IMR-90 (cell line): ENCODE data around the gene NLGN4X. TPM values are rescaled to one million over a fixed set of nuclear protein-coding genes. Genes with fewer than 3 reads are reported as not detected.

Experiments
- ATAC-seq: fragments of 200-7000 bp; cut with Tn5 transposase; 2 replicates; pipeline ENCODE4 v1.9.1; 2020; ENCODE audit warnings: low read depth, mild to moderate bottlenecking, moderate library complexity
- BruUV-seq: library from RNA; stranded (reverse); fragments of 400-500 nt; replicated peaks from 2 replicates; lab custom pipeline; 2021; lab: Mats Ljungman, UMichigan
- CTCF ChIA-PET: fragments of 300-600 bp; formaldehyde crosslinking; extraction: SDS; loops from one replicate; lab custom pipeline; 2021; ENCODE audit warnings: antibody characterized with exemption; lab: Yijun Ruan, JAX
- POLR2A ChIA-PET: fragments of 300-600 bp; sonication (Branson Sonifier 250); formaldehyde crosslinking; loops from one replicate; lab custom pipeline; 2022; ENCODE audit warnings: antibody characterized with exemption; ENCODE audit not compliant: unreplicated experiment; lab: Charles Lee
- DNase-seq: peaks from one replicate; pipeline ENCODE4 v3.0.0; 2013
- H2AFZ ChIP-seq: replicated peaks from 2 replicates; pipeline ENCODE3; 2013; ENCODE audit warnings: low read length, mild to moderate bottlenecking; ENCODE audit not compliant: poor library complexity
- H2AK5ac ChIP-seq: 2 replicates; pipeline ENCODE4 v1.6.1; 2013; ENCODE audit warnings: low read depth, low read length, inconsistent platforms
- H2AK9ac ChIP-seq: replicated peaks from 2 replicates; pipeline ENCODE3; 2013; ENCODE audit warnings: mild to moderate bottlenecking, low read depth, low read length, moderate library complexity; ENCODE audit not compliant: poor library complexity
- H2BK120ac ChIP-seq: 2 replicates; pipeline ENCODE4 v1.6.1; 2013; ENCODE audit warnings: low read depth, low read length, inconsistent platforms
- H2BK15ac ChIP-seq: 3 replicates; pipeline ENCODE4 v1.6.1; 2013; ENCODE audit warnings: low read depth, low read length, inconsistent platforms
- H2BK20ac ChIP-seq: 2 replicates; pipeline ENCODE4 v1.6.1; 2013; ENCODE audit warnings: low read depth, mild to moderate bottlenecking, inconsistent platforms, low read length, moderate library complexity
- H2BK5ac ChIP-seq: 2 replicates; pipeline ENCODE4 v1.6.1; 2013; ENCODE audit warnings: mild to moderate bottlenecking, low read depth, low read length, inconsistent platforms; ENCODE audit not compliant: poor library complexity, severe bottlenecking
- H3K14ac ChIP-seq: replicated peaks from 2 replicates; pipeline ENCODE4 v1.6.1; 2013; ENCODE audit warnings: low read depth, low read length, inconsistent platforms
- H3K18ac ChIP-seq: 2 replicates; pipeline ENCODE4 v1.6.1; 2013; ENCODE audit warnings: low read depth, low read length, control low read depth
- H3K23ac ChIP-seq: 2 replicates; pipeline ENCODE4 v1.6.1; 2013; ENCODE audit warnings: low read depth, low read length, inconsistent platforms
- H3K27ac ChIP-seq: 2 replicates; pipeline ENCODE4 v1.5.1; 2013; ENCODE audit warnings: mild to moderate bottlenecking, control low read depth, low read length; ENCODE audit not compliant: insufficient read depth
- H3K27me3 ChIP-seq: 2 replicates; pipeline ENCODE4 v1.6.1; 2013; ENCODE audit warnings: low read length; ENCODE audit not compliant: control insufficient read depth, insufficient read depth
- H3K36me3 ChIP-seq: 2 replicates; pipeline ENCODE4 v1.6.1; 2013; ENCODE audit warnings: low read length, mixed read lengths; ENCODE audit not compliant: control insufficient read depth, insufficient read depth
- H3K4ac ChIP-seq: 2 replicates; pipeline ENCODE4 v1.6.1; 2013; ENCODE audit warnings: low read depth, low read length, inconsistent platforms
- H3K4me1 ChIP-seq: 2 replicates; pipeline ENCODE4 v1.6.1; 2013; ENCODE audit warnings: low read length, mixed read lengths; ENCODE audit not compliant: control insufficient read depth, insufficient read depth
- H3K4me2 ChIP-seq: 2 replicates; pipeline ENCODE4 v1.6.1; 2013; ENCODE audit warnings: low read depth, mild to moderate bottlenecking, control low read depth, low read length, moderate library complexity
- H3K4me3 ChIP-seq: 2 replicates; pipeline ENCODE4 v1.5.1; 2013; ENCODE audit warnings: low read depth, mild to moderate bottlenecking, control low read depth, low read length, moderate library complexity; ENCODE audit not compliant: insufficient read depth
- H3K56ac ChIP-seq: 2 replicates; pipeline ENCODE4 v1.6.1; 2013; ENCODE audit warnings: low read length, inconsistent platforms; ENCODE audit not compliant: insufficient read depth; ENCODE audit errors: extremely low read depth
- H3K79me1 ChIP-seq, 2 experiments: 2 replicates each; pipeline ENCODE4 v1.6.1; 2013; ENCODE audit warnings: low read length in 2 of 2, inconsistent platforms in 1 of 2, low read depth in 1 of 2
- H3K9ac ChIP-seq: 2 replicates; pipeline ENCODE4 v1.6.1; 2013; ENCODE audit warnings: low read depth, low read length, control low read depth
- H3K9me1 ChIP-seq: 2 replicates; pipeline ENCODE4 v1.6.1; 2013; ENCODE audit warnings: low read length, inconsistent platforms; ENCODE audit not compliant: insufficient read depth
- H3K9me3 ChIP-seq: 2 replicates; pipeline ENCODE4 v1.6.1; 2013; ENCODE audit warnings: low read length; ENCODE audit not compliant: control insufficient read depth, insufficient read depth
- H4K20me1 ChIP-seq: 2 replicates; pipeline ENCODE4 v1.6.1; 2013; ENCODE audit warnings: low read length, inconsistent platforms; ENCODE audit not compliant: insufficient read depth
- H4K5ac ChIP-seq: 2 replicates; pipeline ENCODE4 v1.6.1; 2013; ENCODE audit warnings: mild to moderate bottlenecking, low read depth, low read length, control low read depth
- H4K8ac ChIP-seq, 2 experiments: 2 replicates each; pipeline ENCODE4 v1.6.1; 2013; ENCODE audit warnings: low read depth in 2 of 2, low read length in 2 of 2, control low read depth in 1 of 2, inconsistent platforms in 1 of 2
- H4K91ac ChIP-seq: 2 replicates; pipeline ENCODE4 v1.6.1; 2013; ENCODE audit warnings: low read depth, low read length, inconsistent platforms; ENCODE audit not compliant: insufficient read depth
- CEBPB ChIP-seq: IDR thresholded peaks from 2 replicates; pipeline ENCODE4 v1.6.1; 2012; ENCODE audit warnings: low read depth, low read length, improper control_type of control experiment
- CHD1 ChIP-seq: IDR thresholded peaks from 2 replicates; pipeline ENCODE4 v1.6.1; 2012; ENCODE audit warnings: low read depth, low read length, improper control_type of control experiment
- ELK1 ChIP-seq: fragments of 150-350 bp; IDR thresholded peaks from 2 replicates; pipeline ENCODE4 v1.6.1; 2016; ENCODE audit warnings: low read depth, mild to moderate bottlenecking, low read length, moderate library complexity, borderline replicate concordance
- FOS ChIP-seq: fragments of 150-350 bp; IDR thresholded peaks from 2 replicates; pipeline ENCODE4 v1.6.1; 2016; ENCODE audit warnings: low read depth, low read length
- MAFK ChIP-seq: IDR thresholded peaks from 2 replicates; pipeline ENCODE4 v1.6.1; 2012; ENCODE audit warnings: low read depth, low read length, improper control_type of control experiment
- MAZ ChIP-seq: IDR thresholded peaks from 2 replicates; pipeline ENCODE4 v1.6.1; 2012; ENCODE audit warnings: low read depth, mild to moderate bottlenecking, low read length, improper control_type of control experiment, moderate library complexity, borderline replicate concordance
- MXI1 ChIP-seq: IDR thresholded peaks from 2 replicates; pipeline ENCODE4 v1.6.1; 2012; ENCODE audit warnings: low read depth, mild to moderate bottlenecking, low read length, moderate library complexity, borderline replicate concordance
- POLR2A ChIP-seq: IDR thresholded peaks from 2 replicates; pipeline ENCODE4 v1.6.1; 2012; ENCODE audit warnings: mild to moderate bottlenecking, low read depth, low read length
- RAD21 ChIP-seq: IDR thresholded peaks from 2 replicates; pipeline ENCODE4 v1.6.1; 2012; ENCODE audit warnings: low read length, improper control_type of control experiment
- RCOR1 ChIP-seq: IDR thresholded peaks from 2 replicates; pipeline ENCODE4 v1.6.1; 2012; ENCODE audit warnings: mild to moderate bottlenecking, low read length, improper control_type of control experiment; ENCODE audit not compliant: insufficient replicate concordance
- RFX5 ChIP-seq: IDR thresholded peaks from 2 replicates; pipeline ENCODE4 v1.8.0; 2012; ENCODE audit warnings: low read depth, mild to moderate bottlenecking, low read length, moderate library complexity
- SMC3 ChIP-seq: fragments of 150-350 bp; IDR thresholded peaks from 2 replicates; pipeline ENCODE4 v1.6.1; 2016; ENCODE audit warnings: low read depth, mild to moderate bottlenecking, antibody characterized with exemption, low read length, moderate library complexity
- USF2 ChIP-seq: fragments of 150-350 bp; IDR thresholded peaks from 2 replicates; pipeline ENCODE4 v1.6.1; 2017; ENCODE audit warnings: mild to moderate bottlenecking, antibody characterized with exemption, low read length, low read depth
- WGBS, 2 experiments: methylation state at CpG; one replicate each; pipeline versions ENCODE4 v1.1.5 to v1.1.7; 2013; ENCODE audit warnings: missing lambda C conversion rate in 2 of 2; ENCODE audit not compliant: insufficient read length in 1 of 2; ENCODE audit errors: extremely low coverage in 2 of 2; 5-methylcytosine and 5-hydroxymethylcytosine counted together
- dilution Hi-C: fragments of 300-500 bp; cut with HindIII; formaldehyde crosslinking; loops from one replicate; pipeline ENCODE4 v1.14.3; 2018; ENCODE audit warnings: low sequenced_read_pairs; ENCODE audit not compliant: unreplicated experiment
- in situ Hi-C: fragments of 300-500 bp; cut with MboI; formaldehyde crosslinking; loops from 3 replicates; pipeline ENCODE4 v1.14.3; 2019; ENCODE audit warnings: low sequenced_read_pairs, inconsistent platforms, mixed read lengths
- intact Hi-C: fragments of 100-400 bp; cut with micrococcal nuclease; formaldehyde crosslinking; loops from 2 replicates; pipeline ENCODE4 v1.10.0; 2022
- polyA plus RNA-seq, 3 experiments: library from polyadenylated mRNA; depleted of rRNA; stranded (reverse); fragments of >200 nt; gene quantifications; 2 replicates each; pipeline ENCODE4 v1.2.3, GENCODE V29; 2012; ENCODE audit warnings: low replicate concordance in 1 of 3
- total RNA-seq: library from RNA; depleted of rRNA; stranded (reverse); fragments of >200 nt; gene quantifications from 2 replicates; pipeline ENCODE4 v1.2.3, GENCODE V29; 2012

NLGN4X gene
- total and polyA plus RNA-seq, 2 of the 4 experiments (the other 2 are of a cell fraction), result not detected

- H4K5ac ChIP-seq, result no peak overlapping the region
- TF ChIP-seq POLR2A, result no peak
- no peak for TF ChIP-seq CEBPB
- no peak for TF ChIP-seq USF2
- no peak for TF ChIP-seq CHD1
- no peak for TF ChIP-seq MAZ
- TF ChIP-seq SMC3, result no peak
- no peak for TF ChIP-seq RAD21
- TF ChIP-seq RCOR1, result no peak
- no peak for TF ChIP-seq ELK1
- TF ChIP-seq MAFK, result no peak
- TF ChIP-seq FOS, result no peak
- no peak for TF ChIP-seq RFX5
- no peak for TF ChIP-seq MXI1
- H3K18ac ChIP-seq, result no peak overlapping the region
- H2BK120ac ChIP-seq, result no peak overlapping the region
- DNase-seq (no peak), ATAC-seq (no peak)
- H2BK5ac ChIP-seq, result no peak overlapping the region
- CTCF ChIA-PET, result no interaction called here
- H3K27ac ChIP-seq, result no peak overlapping the region
- no peak overlapping the region for H2BK20ac ChIP-seq
- H4K8ac ChIP-seq, result no peak overlapping the region
- H3K36me3 ChIP-seq, result no peaks in the 10 kb centered on the region
- no peak overlapping the region for H2AK9ac ChIP-seq
- peaks cover 5% of the 10 kb centered on the region for H3K9me3 ChIP-seq
- H3K14ac ChIP-seq, result no peak overlapping the region
- no peaks in the 10 kb centered on the region for H4K20me1 ChIP-seq
- no peak overlapping the region for H3K9ac ChIP-seq
- intact Hi-C loops, result no loop called here
- no peak overlapping the region for H2AK5ac ChIP-seq
- no peak overlapping the region for H2AFZ ChIP-seq
- dilution Hi-C loops, result no loop called here
- H2BK15ac ChIP-seq, result no peak overlapping the region
- no peak overlapping the region for H3K56ac ChIP-seq
- in situ Hi-C loops, result no loop called here
- no peaks in the 10 kb centered on the region for H3K27me3 ChIP-seq
- no peaks in the 10 kb centered on the region for H3K9me1 ChIP-seq
- WGBS, 2 experiments, result no CpG with 5 or more reads among the region's 3 CpGs
- H3K4me2 ChIP-seq, result no peak overlapping the region
- H3K79me1 ChIP-seq, result no peaks in the 10 kb centered on the region
- BruUV-seq, result no TSS peak
- no peak overlapping the region for H3K4ac ChIP-seq
- H4K91ac ChIP-seq, result no peak overlapping the region
- H3K4me3 ChIP-seq, result no peak overlapping the region
- POLR2A ChIA-PET, result no interaction called here
- no peak overlapping the region for H3K23ac ChIP-seq
- H3K4me1 ChIP-seq, result no peaks in the 10 kb centered on the region
Observed at GRCh38 chrX:5957506-5957905, 271.2 kb downstream of the NLGN4X start.
